ENCODE data around the gene TUFT1.

Gene TUFT1

DNA sequence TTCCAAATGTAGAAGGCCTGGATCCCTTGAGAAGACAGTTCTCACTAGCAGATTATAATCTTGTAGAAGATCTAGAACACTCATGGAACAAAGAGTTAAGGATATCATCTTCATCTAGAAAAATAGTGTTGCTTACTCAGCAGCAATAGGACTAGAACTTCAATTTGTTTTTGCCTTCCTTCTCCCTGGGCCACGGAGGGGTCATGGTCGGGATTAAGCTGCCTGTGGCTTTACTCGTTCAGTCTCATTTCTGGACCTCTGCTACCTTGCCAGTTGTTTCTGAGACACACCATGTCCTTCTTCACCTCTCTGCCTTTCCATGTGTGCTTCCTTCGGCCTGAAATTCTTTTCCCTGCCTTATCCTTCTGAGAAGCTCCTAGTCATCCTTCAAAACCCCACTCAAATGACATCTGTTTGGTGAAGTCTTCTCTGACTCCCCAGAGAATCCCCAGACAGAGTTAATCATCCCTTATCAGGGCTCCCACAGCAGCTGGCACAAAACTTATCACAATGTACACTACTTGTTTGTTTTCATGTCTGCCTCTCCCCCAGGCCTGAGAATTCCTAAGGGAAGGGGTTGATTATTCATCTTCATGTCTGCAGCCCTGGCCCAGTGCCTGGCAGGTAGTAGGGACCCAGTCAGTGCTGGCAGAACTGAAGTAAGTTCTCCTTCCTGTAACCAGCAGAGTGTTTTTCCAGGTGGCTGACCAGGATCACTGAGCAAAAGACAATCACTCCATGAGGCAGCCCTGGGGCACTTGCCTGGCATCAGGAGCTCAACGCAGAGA lies 56.3 kb downstream of the TUFT1 start (continued):
- TF ChIP-seq IKZF3 (tag by site-specific recombination; IDR thresholded peaks at IDR 0.05), result peak; percentile 46; the same call in 1 of the 2 replicates
- TF ChIP-seq, protein P1, sequence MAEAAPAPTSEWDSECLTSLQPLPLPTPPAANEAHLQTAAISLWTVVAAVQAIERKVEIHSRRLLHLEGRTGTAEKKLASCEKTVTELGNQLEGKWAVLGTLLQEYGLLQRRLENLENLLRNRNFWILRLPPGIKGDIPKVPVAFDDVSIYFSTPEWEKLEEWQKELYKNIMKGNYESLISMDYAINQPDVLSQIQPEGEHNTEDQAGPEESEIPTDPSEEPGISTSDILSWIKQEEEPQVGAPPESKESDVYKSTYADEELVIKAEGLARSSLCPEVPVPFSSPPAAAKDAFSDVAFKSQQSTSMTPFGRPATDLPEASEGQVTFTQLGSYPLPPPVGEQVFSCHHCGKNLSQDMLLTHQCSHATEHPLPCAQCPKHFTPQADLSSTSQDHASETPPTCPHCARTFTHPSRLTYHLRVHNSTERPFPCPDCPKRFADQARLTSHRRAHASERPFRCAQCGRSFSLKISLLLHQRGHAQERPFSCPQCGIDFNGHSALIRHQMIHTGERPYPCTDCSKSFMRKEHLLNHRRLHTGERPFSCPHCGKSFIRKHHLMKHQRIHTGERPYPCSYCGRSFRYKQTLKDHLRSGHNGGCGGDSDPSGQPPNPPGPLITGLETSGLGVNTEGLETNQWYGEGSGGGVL (tag by site-specific recombination; IDR thresholded peaks at IDR 0.05), result peak; percentile 54
- TF ChIP-seq, protein P2, sequence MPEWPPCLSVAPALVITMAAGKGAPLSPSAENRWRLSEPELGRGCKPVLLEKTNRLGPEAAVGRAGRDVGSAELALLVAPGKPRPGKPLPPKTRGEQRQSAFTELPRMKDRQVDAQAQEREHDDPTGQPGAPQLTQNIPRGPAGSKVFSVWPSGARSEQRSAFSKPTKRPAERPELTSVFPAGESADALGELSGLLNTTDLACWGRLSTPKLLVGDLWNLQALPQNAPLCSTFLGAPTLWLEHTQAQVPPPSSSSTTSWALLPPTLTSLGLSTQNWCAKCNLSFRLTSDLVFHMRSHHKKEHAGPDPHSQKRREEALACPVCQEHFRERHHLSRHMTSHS (tag by site-specific recombination; IDR thresholded peaks at IDR 0.05), result no peak
- TF ChIP-seq GLI2 (tag by site-specific recombination; IDR thresholded peaks at IDR 0.05; ENCODE audit: borderline replicate concordance, low read depth), result peak; percentile 60; the same call in 1 of the 2 replicates
- no peak for TF ChIP-seq HOXC10 (CRISPR knock-in tag; IDR thresholded peaks at IDR 0.05)
- 0 out of 2 replicates have a peak, but pooled peaks have one; percentile 18 for TF ChIP-seq ZFP69B (tag by site-specific recombination; IDR thresholded peaks at IDR 0.05)
- TF ChIP-seq ZNF701 (tag by site-specific recombination; IDR thresholded peaks at IDR 0.05), result no peak
- no peak for TF ChIP-seq ZNF791 (tag by site-specific recombination; IDR thresholded peaks at IDR 0.05)
- TF ChIP-seq, protein P3, sequence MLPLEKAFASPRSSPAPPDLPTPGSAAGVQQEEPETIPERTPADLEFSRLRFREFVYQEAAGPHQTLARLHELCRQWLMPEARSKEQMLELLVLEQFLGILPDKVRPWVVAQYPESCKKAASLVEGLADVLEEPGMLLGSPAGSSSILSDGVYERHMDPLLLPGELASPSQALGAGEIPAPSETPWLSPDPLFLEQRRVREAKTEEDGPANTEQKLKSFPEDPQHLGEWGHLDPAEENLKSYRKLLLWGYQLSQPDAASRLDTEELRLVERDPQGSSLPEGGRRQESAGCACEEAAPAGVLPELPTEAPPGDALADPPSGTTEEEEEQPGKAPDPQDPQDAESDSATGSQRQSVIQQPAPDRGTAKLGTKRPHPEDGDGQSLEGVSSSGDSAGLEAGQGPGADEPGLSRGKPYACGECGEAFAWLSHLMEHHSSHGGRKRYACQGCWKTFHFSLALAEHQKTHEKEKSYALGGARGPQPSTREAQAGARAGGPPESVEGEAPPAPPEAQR (tag by site-specific recombination; IDR thresholded peaks at IDR 0.05), result no peak
- TF ChIP-seq ZNF629 (tag by site-specific recombination; IDR thresholded peaks at IDR 0.05), result peak; percentile 82
- TF ChIP-seq ZFP3 (tag by site-specific recombination; IDR thresholded peaks at IDR 0.05; ENCODE audit: low read depth), result peak; percentile 97
- no peak for TF ChIP-seq ZNF169 (tag by site-specific recombination; IDR thresholded peaks at IDR 0.05)
- 0 out of 2 replicates have a peak, but pooled peaks have one; percentile 36 for TF ChIP-seq ZEB2 (tag by site-specific recombination; IDR thresholded peaks at IDR 0.05)
- TF ChIP-seq ZNF292 (tag by site-specific recombination; IDR thresholded peaks at IDR 0.05; ENCODE audit: borderline replicate concordance, low read depth), result no peak
- TF ChIP-seq, protein P4, sequence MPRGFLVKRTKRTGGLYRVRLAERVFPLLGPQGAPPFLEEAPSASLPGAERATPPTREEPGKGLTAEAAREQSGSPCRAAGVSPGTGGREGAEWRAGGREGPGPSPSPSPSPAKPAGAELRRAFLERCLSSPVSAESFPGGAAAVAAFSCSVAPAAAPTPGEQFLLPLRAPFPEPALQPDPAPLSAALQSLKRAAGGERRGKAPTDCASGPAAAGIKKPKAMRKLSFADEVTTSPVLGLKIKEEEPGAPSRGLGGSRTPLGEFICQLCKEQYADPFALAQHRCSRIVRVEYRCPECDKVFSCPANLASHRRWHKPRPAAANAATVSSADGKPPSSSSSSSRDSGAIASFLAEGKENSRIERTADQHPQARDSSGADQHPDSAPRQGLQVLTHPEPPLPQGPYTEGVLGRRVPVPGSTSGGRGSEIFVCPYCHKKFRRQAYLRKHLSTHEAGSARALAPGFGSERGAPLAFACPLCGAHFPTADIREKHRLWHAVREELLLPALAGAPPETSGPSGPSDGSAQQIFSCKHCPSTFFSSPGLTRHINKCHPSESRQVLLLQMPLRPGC (tag by site-specific recombination; IDR thresholded peaks at IDR 0.05), result peak; percentile 66; the same call in 1 of the 2 replicates
- TF ChIP-seq ZSCAN23 (tag by site-specific recombination; IDR thresholded peaks at IDR 0.05), result no peak
- TF ChIP-seq, protein P5, sequence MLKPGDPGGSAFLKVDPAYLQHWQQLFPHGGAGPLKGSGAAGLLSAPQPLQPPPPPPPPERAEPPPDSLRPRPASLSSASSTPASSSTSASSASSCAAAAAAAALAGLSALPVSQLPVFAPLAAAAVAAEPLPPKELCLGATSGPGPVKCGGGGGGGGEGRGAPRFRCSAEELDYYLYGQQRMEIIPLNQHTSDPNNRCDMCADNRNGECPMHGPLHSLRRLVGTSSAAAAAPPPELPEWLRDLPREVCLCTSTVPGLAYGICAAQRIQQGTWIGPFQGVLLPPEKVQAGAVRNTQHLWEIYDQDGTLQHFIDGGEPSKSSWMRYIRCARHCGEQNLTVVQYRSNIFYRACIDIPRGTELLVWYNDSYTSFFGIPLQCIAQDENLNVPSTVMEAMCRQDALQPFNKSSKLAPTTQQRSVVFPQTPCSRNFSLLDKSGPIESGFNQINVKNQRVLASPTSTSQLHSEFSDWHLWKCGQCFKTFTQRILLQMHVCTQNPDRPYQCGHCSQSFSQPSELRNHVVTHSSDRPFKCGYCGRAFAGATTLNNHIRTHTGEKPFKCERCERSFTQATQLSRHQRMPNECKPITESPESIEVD (tag by site-specific recombination; IDR thresholded peaks at IDR 0.05), result peak; percentile 24; the same call in 1 of the 2 replicates
- TF ChIP-seq ZBTB17 (tag by site-specific recombination; IDR thresholded peaks at IDR 0.05), result peak; percentile 91
- TF ChIP-seq ZNF48 (tag by site-specific recombination; IDR thresholded peaks at IDR 0.05), result no peak
- TF ChIP-seq ZSCAN30 (tag by site-specific recombination; IDR thresholded peaks at IDR 0.05), result peak; percentile 24; the same call in 1 of the 2 replicates
- no peak for TF ChIP-seq ZNF623 (tag by site-specific recombination; IDR thresholded peaks at IDR 0.05)
- no peak for TF ChIP-seq ZNF248 (tag by site-specific recombination; IDR thresholded peaks at IDR 0.05)
- peak; percentile 94 for TF ChIP-seq ZXDB (tag by site-specific recombination; IDR thresholded peaks at IDR 0.05)
- peak; percentile 57 for TF ChIP-seq ZNF335 (tag by site-specific recombination; conservative IDR thresholded peaks at IDR 0.05)
- no peak for TF ChIP-seq HOXA7 (CRISPR knock-in tag; IDR thresholded peaks at IDR 0.05; ENCODE audit: borderline replicate concordance)
- peak; percentile 8; the same call in 1 of the 2 replicates for TF ChIP-seq ZNF146 (tag by site-specific recombination; IDR thresholded peaks at IDR 0.05)
- peak; percentile 62; the same call in 1 of the 2 replicates for TF ChIP-seq SP7 (tag by site-specific recombination; IDR thresholded peaks at IDR 0.05)
- no peak for TF ChIP-seq ZNF416 (tag by site-specific recombination; IDR thresholded peaks at IDR 0.05)
- no peak for TF ChIP-seq ZNF747 (tag by site-specific recombination; IDR thresholded peaks at IDR 0.05)
- peak; percentile 81 for TF ChIP-seq ZNF600 (tag by site-specific recombination; IDR thresholded peaks at IDR 0.05)
- peak; percentile 94 for TF ChIP-seq OSR2 (tag by site-specific recombination; IDR thresholded peaks at IDR 0.05)
- no peak for TF ChIP-seq ZNF76 (tag by site-specific recombination; IDR thresholded peaks at IDR 0.05; ENCODE audit: borderline replicate concordance, low read depth)
- TF ChIP-seq, protein P6, sequence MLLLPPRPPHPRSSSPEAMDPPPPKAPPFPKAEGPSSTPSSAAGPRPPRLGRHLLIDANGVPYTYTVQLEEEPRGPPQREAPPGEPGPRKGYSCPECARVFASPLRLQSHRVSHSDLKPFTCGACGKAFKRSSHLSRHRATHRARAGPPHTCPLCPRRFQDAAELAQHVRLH (tag by site-specific recombination; IDR thresholded peaks at IDR 0.05), result 0 out of 2 replicates have a peak, but pooled peaks have one; percentile 32
- peak; percentile 35; the same call in 1 of the 2 replicates for TF ChIP-seq TRIM28 (IDR thresholded peaks at IDR 0.05; ENCODE audit: borderline replicate concordance, low read length)
